Measurements from ENCODE around the gene TEDC2. TPM values are rescaled to one million over a fixed set of nuclear protein-coding genes. Genes with fewer than 3 reads are reported as not detected.

Gene TEDC2
- total and polyA plus RNA-seq, 10 of the 15 experiments (the other 5 are each of a cell fraction or from before 2014, with no cell fraction given) = 0.23 to 47.9 (median 19.1) TPM

GRCh38 chr16:2486645-2487516 is 27.0 kb downstream of the TEDC2 start (continued):
- TF ChIP-seq HDGF (IDR thresholded peaks at IDR 0.05) = peak; percentile 85; the same call in 1 of the 2 replicates
- peak; percentile 61; the same call in 1 of the 2 replicates for TF ChIP-seq GATAD2B (conservative IDR thresholded peaks at IDR 0.05; ENCODE audit: low read depth)
- TF ChIP-seq LARP7 (IDR thresholded peaks at IDR 0.05) = 0 out of 2 replicates have a peak, but pooled peaks have one; percentile 28
- no peak for TF ChIP-seq IRF5 (IDR thresholded peaks at IDR 0.05; ENCODE audit: borderline replicate concordance)
- TF ChIP-seq ESRRA (IDR thresholded peaks at IDR 0.05; ENCODE audit: low read length) = no peak
- TF ChIP-seq, protein P1, sequence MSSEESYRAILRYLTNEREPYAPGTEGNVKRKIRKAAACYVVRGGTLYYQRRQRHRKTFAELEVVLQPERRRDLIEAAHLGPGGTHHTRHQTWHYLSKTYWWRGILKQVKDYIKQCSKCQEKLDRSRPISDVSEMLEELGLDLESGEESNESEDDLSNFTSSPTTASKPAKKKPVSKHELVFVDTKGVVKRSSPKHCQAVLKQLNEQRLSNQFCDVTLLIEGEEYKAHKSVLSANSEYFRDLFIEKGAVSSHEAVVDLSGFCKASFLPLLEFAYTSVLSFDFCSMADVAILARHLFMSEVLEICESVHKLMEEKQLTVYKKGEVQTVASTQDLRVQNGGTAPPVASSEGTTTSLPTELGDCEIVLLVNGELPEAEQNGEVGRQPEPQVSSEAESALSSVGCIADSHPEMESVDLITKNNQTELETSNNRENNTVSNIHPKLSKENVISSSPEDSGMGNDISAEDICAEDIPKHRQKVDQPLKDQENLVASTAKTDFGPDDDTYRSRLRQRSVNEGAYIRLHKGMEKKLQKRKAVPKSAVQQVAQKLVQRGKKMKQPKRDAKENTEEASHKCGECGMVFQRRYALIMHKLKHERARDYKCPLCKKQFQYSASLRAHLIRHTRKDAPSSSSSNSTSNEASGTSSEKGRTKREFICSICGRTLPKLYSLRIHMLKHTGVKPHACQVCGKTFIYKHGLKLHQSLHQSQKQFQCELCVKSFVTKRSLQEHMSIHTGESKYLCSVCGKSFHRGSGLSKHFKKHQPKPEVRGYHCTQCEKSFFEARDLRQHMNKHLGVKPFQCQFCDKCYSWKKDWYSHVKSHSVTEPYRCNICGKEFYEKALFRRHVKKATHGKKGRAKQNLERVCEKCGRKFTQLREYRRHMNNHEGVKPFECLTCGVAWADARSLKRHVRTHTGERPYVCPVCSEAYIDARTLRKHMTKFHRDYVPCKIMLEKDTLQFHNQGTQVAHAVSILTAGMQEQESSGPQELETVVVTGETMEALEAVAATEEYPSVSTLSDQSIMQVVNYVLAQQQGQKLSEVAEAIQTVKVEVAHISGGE (CRISPR knock-in tag; IDR thresholded peaks at IDR 0.05) = no peak
- TF ChIP-seq ATF7 (IDR thresholded peaks at IDR 0.05; ENCODE audit: low read depth) = 0 out of 2 replicates have a peak, but pooled peaks have one; percentile 31
- TF ChIP-seq DPF2 (IDR thresholded peaks at IDR 0.05) = peak; percentile 88
- peak; percentile 61 for TF ChIP-seq RAD21 (IDR thresholded peaks at IDR 0.05; ENCODE audit: insufficient read depth, low read depth, low read length)
- peak; percentile 80 for TF ChIP-seq RELB (IDR thresholded peaks at IDR 0.05; ENCODE audit: low read depth)
- no peak for TF ChIP-seq SIX5 (IDR thresholded peaks at IDR 0.05; ENCODE audit: low read depth, low read length, severe bottlenecking)
- peak; percentile 63; the same call in 1 of the 2 replicates for TF ChIP-seq SMC3 (IDR thresholded peaks at IDR 0.05; ENCODE audit: borderline replicate concordance, low read length)
- TF ChIP-seq EGR1 (IDR thresholded peaks at IDR 0.05; ENCODE audit: borderline replicate concordance in 1 of 2, low read depth in 2 of 2, low read length in 2 of 2) = 0 out of 3 replicates have a peak, but pooled peaks of 1 of the 2 experiments have one; percentile 25
- TF ChIP-seq, protein P2, sequence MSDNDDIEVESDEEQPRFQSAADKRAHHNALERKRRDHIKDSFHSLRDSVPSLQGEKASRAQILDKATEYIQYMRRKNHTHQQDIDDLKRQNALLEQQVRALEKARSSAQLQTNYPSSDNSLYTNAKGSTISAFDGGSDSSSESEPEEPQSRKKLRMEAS (IDR thresholded peaks at IDR 0.05; ENCODE audit: low read depth, low read length) = 0 out of 2 replicates have a peak, but pooled peaks have one; percentile 21
- 0 out of 2 replicates have a peak, but pooled peaks have one; percentile 61 for TF ChIP-seq NBN (IDR thresholded peaks at IDR 0.05)
- TF ChIP-seq IKZF1 (conservative IDR thresholded peaks at IDR 0.05) = peak; percentile 81
- no peak for TF ChIP-seq NR2C1 (IDR thresholded peaks at IDR 0.05)
- TF ChIP-seq IKZF2 (IDR thresholded peaks at IDR 0.05) = peak in 1 of 2 experiments; percentile 72; a peak in 2 of 4 replicates
- TF ChIP-seq ZBTB33 (IDR thresholded peaks at IDR 0.05) = peak; percentile 90; the same call in 1 of the 2 replicates
- peak; percentile 76; the same call in 1 of the 2 replicates for TF ChIP-seq RB1 (IDR thresholded peaks at IDR 0.05; ENCODE audit: borderline replicate concordance)

All from GM12878 (cell line).